Fibroblast of the conjunctiva (primary cell): ENCODE measurements around the gene APC.
"Not testable (repeated sequence)": the region's sequence is repeated elsewhere in the genome, so short reads cannot be mapped to it uniquely, and the experiment has no call there.

Source experiments
- DNase-seq: peaks from one replicate; pipeline ENCODE4 v3.0.0-alpha.2; 2010; ENCODE audit warnings: low read depth

APC gene

GRCh38 chr5:112716895-112717294, 20.8 kb upstream of the APC start:
- not testable (repeated sequence) for DNase-seq

- DNase-seq = no peak
Observed at GRCh38 chr5:112717506-112718082, 20.1 kb upstream of the APC start.

GRCh38 chr5:112718344-112718743, 19.3 kb upstream of the APC start:
- no peak for DNase-seq

GRCh38 chr5:112720576-112720975, 17.1 kb upstream of the APC start:
- DNase-seq = no peak

GRCh38 chr5:112724901-112725300, 12.8 kb upstream of the APC start:
- no peak for DNase-seq

GRCh38 chr5:112729630-112730029, 8.1 kb upstream of the APC start:
- no peak for DNase-seq

- no peak for DNase-seq
Observed at GRCh38 chr5:112732131-112732530, 5.6 kb upstream of the APC start.

- DNase-seq = no peak
Observed at GRCh38 chr5:112733586-112733985, 4.1 kb upstream of the APC start.

- DNase-seq = no peak
Observed at GRCh38 chr5:112734597-112734996, 3.1 kb upstream of the APC start.

GRCh38 chr5:112735702-112736101, 2.0 kb upstream of the APC start:
- no peak for DNase-seq

- no peak for DNase-seq
Observed at GRCh38 chr5:112737070-112737462, 619 bp upstream of the APC start.

- no peak for DNase-seq
Observed at GRCh38 chr5:112738191-112738560, 491 bp downstream of the APC start.

GRCh38 chr5:112742424-112742823, 4.7 kb downstream of the APC start:
- no peak for DNase-seq

- DNase-seq = no peak
Observed at GRCh38 chr5:112743631-112744030, 5.9 kb downstream of the APC start.

GRCh38 chr5:112752335-112752734, 14.7 kb downstream of the APC start:
- no peak for DNase-seq

- DNase-seq = no peak
Observed at GRCh38 chr5:112755703-112756102, 18.0 kb downstream of the APC start.

GRCh38 chr5:112757468-112758208, 20.0 kb downstream of the APC start:
- peak; percentile 47 for DNase-seq

GRCh38 chr5:112758676-112759075, 21.0 kb downstream of the APC start:
- DNase-seq = no peak

GRCh38 chr5:112762113-112762810, 24.6 kb downstream of the APC start:
- DNase-seq = no peak

GRCh38 chr5:112763165-112763564, 25.5 kb downstream of the APC start:
- DNase-seq = no peak

GRCh38 chr5:112772124-112772523, 34.4 kb downstream of the APC start:
- DNase-seq = no peak

- peak; percentile 79 for DNase-seq
Observed at GRCh38 chr5:112776301-112776856, 38.7 kb downstream of the APC start.

GRCh38 chr5:112779531-112779930, 41.8 kb downstream of the APC start:
- DNase-seq = peak; percentile 75
